ENCODE measurements around the gene UBAC2.

Gene UBAC2

DNA sequence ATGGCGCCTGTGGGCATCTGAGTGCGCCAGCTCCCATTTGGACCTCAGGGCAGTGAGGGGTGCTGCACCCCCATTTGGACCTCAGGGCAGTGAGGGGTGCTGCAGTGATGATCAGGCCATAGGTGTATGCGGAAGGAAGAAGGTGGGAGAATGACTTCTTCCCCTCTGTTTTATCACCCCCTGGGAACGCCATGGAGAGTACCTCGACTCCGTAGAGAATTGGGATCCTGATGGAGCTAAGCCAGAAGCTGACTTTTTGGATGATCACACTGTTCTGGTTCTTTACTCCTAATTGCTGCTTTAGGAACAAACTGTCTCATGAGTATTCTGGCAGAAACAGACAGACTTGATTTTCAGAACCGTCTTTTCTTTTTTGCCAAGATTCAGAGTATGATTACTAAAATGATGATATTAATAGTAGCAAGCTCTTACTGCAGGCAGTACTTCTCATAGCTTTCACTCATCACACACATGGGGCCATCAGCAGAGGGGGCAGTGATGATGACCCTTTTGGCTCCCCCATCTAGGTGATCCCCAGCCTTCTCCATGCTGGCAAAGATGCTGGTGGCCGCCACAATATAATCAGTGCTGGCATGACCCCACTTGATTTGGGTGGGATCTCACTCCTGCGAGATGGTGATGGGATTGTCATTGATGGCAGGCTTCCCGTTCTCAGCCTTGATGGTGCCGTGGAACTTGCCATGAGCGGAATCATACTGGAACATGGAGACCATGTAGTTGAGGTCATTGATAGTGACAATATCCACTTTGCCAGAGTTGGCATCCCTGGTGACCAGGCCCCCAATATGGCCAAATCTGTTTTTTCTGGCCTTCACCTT lies 10.3 kb upstream of the UBAC2 start:
- H3K9ac ChIP-seq (ENCODE audit: low read length) = no peak overlapping the region
- H3K4me3 ChIP-seq (ENCODE audit: low read length) = no peak overlapping the region

GRCh38 chr13:99191336-99191899 lies 9.2 kb upstream of the UBAC2 start:
- H3K27me3 ChIP-seq (replicated peaks; ENCODE audit: control insufficient read depth, insufficient read depth, low read length) = no peaks in the 10 kb centered on the region
- H3K4me3 ChIP-seq (ENCODE audit: low read length) = no peak overlapping the region
- no peaks in the 10 kb centered on the region for H3K36me3 ChIP-seq (ENCODE audit: control insufficient read depth, insufficient read depth, low read length, severe bottlenecking)
- no peak for DNase-seq (ENCODE audit: low read depth)
- H3K4me1 ChIP-seq (ENCODE audit: control insufficient read depth, insufficient read depth, low read length) = peaks cover 45% of the 10 kb centered on the region
- H3K9ac ChIP-seq (ENCODE audit: low read length) = no peak overlapping the region
- no peaks in the 10 kb centered on the region for H3K9me3 ChIP-seq (ENCODE audit: control insufficient read depth, low read length)

More for the DNA sequence above, 10.3 kb upstream of the UBAC2 start:
- H3K27me3 ChIP-seq (replicated peaks; ENCODE audit: control insufficient read depth, insufficient read depth, low read length) = no peaks in the 10 kb centered on the region
- DNase-seq (ENCODE audit: low read depth) = no peak
- H3K9me3 ChIP-seq (ENCODE audit: control insufficient read depth, low read length) = no peaks in the 10 kb centered on the region
- peaks cover 45% of the 10 kb centered on the region for H3K4me1 ChIP-seq (ENCODE audit: control insufficient read depth, insufficient read depth, low read length)
- no peaks in the 10 kb centered on the region for H3K36me3 ChIP-seq (ENCODE audit: control insufficient read depth, insufficient read depth, low read length, severe bottlenecking)

GRCh38 chr13:99191900-99192399 lies 8.7 kb upstream of the UBAC2 start:
- Histone ChIP-seq H3K27me3 (replicated peaks; ENCODE audit: control insufficient read depth, insufficient read depth, low read length) (no peaks in the 10 kb centered on the region), H3K36me3 (ENCODE audit: control insufficient read depth, insufficient read depth, low read length, severe bottlenecking) (no peaks in the 10 kb centered on the region), H3K9ac (ENCODE audit: low read length) (no peak overlapping the region), H3K4me1 (ENCODE audit: control insufficient read depth, insufficient read depth, low read length) (peaks cover 45% of the 10 kb centered on the region), H3K9me3 (ENCODE audit: control insufficient read depth, low read length) (no peaks in the 10 kb centered on the region), H3K4me3 (ENCODE audit: low read length) (no peak overlapping the region)
- peak; percentile 74 for DNase-seq (ENCODE audit: low read depth)

DNA sequence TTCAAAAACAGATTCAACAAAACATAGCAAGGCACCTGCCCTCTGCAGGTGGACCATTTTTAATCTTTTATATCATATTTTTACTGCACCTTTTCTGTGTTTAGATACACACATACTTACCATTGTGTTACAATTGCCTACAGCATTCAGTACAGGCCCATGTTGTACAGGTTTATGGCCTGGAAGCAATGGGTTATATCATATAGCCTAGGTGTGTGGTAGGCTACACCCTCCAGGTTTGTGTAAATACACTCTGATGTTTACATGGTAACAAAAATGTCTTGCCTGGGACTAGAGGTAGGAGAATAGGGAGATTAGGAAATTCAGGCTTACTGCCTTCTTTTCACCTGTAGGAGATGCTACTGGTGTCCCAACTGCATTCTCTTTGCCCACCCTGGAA lies 8.2 kb upstream of the UBAC2 start:
- H3K27me3 ChIP-seq (replicated peaks; ENCODE audit: control insufficient read depth, insufficient read depth, low read length) = no peaks in the 10 kb centered on the region
- H3K4me3 ChIP-seq (ENCODE audit: low read length) = no peak overlapping the region
- H3K36me3 ChIP-seq (ENCODE audit: control insufficient read depth, insufficient read depth, low read length, severe bottlenecking) = no peaks in the 10 kb centered on the region
- H3K9me3 ChIP-seq (ENCODE audit: control insufficient read depth, low read length) = no peaks in the 10 kb centered on the region
- H3K4me1 ChIP-seq (ENCODE audit: control insufficient read depth, insufficient read depth, low read length) = peaks cover 45% of the 10 kb centered on the region
- H3K9ac ChIP-seq (ENCODE audit: low read length) = no peak overlapping the region
- DNase-seq (ENCODE audit: low read depth) = no peak

DNA sequence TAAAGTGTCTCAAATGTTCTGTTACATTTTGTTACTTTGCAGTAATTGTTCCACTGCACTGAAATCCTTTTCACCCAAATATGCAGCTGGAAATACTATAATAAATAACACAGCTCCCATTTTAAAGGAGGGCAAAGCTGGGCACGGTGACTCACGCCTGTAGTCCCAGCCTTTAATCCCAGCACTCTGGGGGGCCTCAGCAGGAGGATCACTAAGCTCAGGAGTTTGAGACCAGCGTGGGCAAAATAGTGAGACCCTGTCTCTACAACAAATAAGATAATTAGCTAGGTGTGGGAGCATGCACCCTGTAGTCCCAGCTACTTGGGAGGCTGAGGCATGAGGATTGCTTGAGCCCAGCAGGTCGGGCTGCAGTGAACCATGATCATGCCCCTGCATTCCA lies 7.5 kb upstream of the UBAC2 start:
- Histone ChIP-seq H3K27me3 (replicated peaks; ENCODE audit: control insufficient read depth, insufficient read depth, low read length) (no peaks in the 10 kb centered on the region), H3K9ac (ENCODE audit: low read length) (no peak overlapping the region), H3K36me3 (ENCODE audit: control insufficient read depth, insufficient read depth, low read length, severe bottlenecking) (no peaks in the 10 kb centered on the region), H3K4me1 (ENCODE audit: control insufficient read depth, insufficient read depth, low read length) (peaks cover 45% of the 10 kb centered on the region), H3K9me3 (ENCODE audit: control insufficient read depth, low read length) (no peaks in the 10 kb centered on the region), H3K4me3 (ENCODE audit: low read length) (no peak overlapping the region)
- no peak for DNase-seq (ENCODE audit: low read depth)

- no peaks in the 10 kb centered on the region for H3K9me3 ChIP-seq (ENCODE audit: control insufficient read depth, low read length)
- no peak for DNase-seq (ENCODE audit: low read depth)
- no peaks in the 10 kb centered on the region for H3K27me3 ChIP-seq (replicated peaks; ENCODE audit: control insufficient read depth, insufficient read depth, low read length)
- H3K4me1 ChIP-seq (ENCODE audit: control insufficient read depth, insufficient read depth, low read length) = peaks cover 30% of the 10 kb centered on the region
- H3K9ac ChIP-seq (ENCODE audit: low read length) = no peak overlapping the region
- no peaks in the 10 kb centered on the region for H3K36me3 ChIP-seq (ENCODE audit: control insufficient read depth, insufficient read depth, low read length, severe bottlenecking)
- no peak overlapping the region for H3K4me3 ChIP-seq (ENCODE audit: low read length)
Observed at GRCh38 chr13:99196466-99197116, 4.1 kb upstream of the UBAC2 start.

DNA sequence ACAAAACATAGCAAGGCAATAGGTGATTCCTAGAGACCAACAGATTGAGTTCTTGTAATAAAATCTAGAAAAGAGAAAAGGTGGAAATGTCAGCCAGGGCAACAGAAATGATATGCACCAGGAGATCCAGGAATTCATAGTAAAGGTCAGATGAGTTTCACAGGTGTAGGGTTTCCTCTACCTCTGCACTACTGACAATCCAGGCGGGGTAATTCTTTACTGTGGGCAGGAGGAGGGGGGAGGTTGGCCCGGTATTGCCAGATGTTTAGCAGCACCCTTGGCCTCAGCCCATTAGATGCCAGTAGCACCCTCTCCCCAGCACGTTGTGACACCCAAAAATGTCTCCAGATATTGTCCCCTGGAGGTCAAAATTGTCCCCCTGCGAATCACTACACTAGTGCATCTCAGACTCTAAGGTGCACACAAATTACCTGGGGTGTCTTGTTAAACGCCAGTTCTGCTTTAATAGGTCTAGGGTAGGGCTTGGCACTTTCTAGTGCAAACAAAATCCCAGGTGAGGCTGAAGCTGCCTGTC lies 3.5 kb upstream of the UBAC2 start:
- Histone ChIP-seq H3K9me3 (ENCODE audit: control insufficient read depth, low read length) (no peaks in the 10 kb centered on the region), H3K36me3 (ENCODE audit: control insufficient read depth, insufficient read depth, low read length, severe bottlenecking) (no peaks in the 10 kb centered on the region), H3K9ac (ENCODE audit: low read length) (no peak overlapping the region), H3K4me1 (ENCODE audit: control insufficient read depth, insufficient read depth, low read length) (peaks cover 28% of the 10 kb centered on the region), H3K4me3 (ENCODE audit: low read length) (no peak overlapping the region), H3K27me3 (replicated peaks; ENCODE audit: control insufficient read depth, insufficient read depth, low read length) (no peaks in the 10 kb centered on the region)
- DNase-seq (ENCODE audit: low read depth) = no peak

- Histone ChIP-seq H3K27me3 (replicated peaks; ENCODE audit: control insufficient read depth, insufficient read depth, low read length) (no peaks in the 10 kb centered on the region), H3K9me3 (ENCODE audit: control insufficient read depth, low read length) (no peaks in the 10 kb centered on the region), H3K4me3 (ENCODE audit: low read length) (peak overlapping the region; percentile 99), H3K9ac (ENCODE audit: low read length) (peak overlapping the region; percentile 98), H3K36me3 (ENCODE audit: control insufficient read depth, insufficient read depth, low read length, severe bottlenecking) (no peaks in the 10 kb centered on the region), H3K4me1 (ENCODE audit: control insufficient read depth, insufficient read depth, low read length) (peaks cover 33% of the 10 kb centered on the region)
- peak; percentile 58 for DNase-seq (ENCODE audit: low read depth)
Observed at GRCh38 chr13:99199541-99200431, 868 bp upstream of the UBAC2 start.

DNA sequence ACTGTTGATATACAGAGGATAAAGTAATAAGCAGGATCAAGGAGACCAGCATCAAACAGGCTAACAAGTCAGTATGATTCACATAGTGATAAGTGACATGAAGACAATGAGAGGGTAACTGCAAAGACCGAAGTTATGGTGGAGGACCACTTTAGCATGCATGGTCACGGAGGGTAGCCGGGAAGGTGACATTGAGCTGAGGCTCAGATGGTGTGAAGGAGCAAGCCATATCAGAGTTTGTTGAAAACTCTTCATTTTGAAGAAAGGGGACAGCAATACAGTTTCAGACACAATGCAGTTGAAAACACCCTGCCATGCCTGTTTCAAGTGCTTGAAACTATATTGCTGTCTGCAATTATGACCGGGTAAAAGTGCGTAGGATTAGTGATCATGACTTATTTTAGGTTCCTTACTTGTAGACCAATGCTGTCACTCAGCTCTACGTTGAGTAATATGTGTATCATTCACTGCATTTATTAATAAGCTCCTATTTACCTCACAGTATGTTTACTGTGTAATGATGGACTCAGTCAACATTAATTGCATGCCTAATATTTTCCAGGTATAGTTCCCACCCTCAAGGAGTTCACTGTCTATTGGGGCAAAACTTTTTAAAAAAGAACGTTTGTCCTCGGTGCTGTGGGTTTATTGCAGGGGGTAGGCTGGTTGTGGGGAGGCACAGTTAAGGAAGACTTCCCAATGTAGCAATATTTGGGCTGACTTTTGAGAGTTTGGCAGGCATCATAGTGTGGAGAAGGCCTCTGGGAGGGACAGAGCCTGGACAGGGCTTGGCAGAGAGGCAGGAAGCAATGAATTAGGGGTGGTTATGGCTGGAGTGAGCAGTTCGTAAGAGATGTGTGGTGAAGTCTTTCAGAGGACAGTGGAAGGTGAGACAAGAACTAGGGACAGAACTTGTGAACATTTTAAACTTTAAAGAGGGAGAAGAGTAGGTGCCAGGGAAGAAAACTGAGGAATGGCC lies 3.2 kb downstream of the UBAC2 start:
- Histone ChIP-seq H3K9me3 (ENCODE audit: control insufficient read depth, low read length) (no peaks in the 10 kb centered on the region), H3K4me3 (ENCODE audit: low read length) (no peak overlapping the region), H3K4me1 (ENCODE audit: control insufficient read depth, insufficient read depth, low read length) (peaks cover 33% of the 10 kb centered on the region), H3K36me3 (ENCODE audit: control insufficient read depth, insufficient read depth, low read length, severe bottlenecking) (peaks cover 9% of the 10 kb centered on the region), H3K9ac (ENCODE audit: low read length) (no peak overlapping the region), H3K27me3 (replicated peaks; ENCODE audit: control insufficient read depth, insufficient read depth, low read length) (no peaks in the 10 kb centered on the region)
- DNase-seq (ENCODE audit: low read depth) = no peak

Measured in adipocyte (in vitro differentiated cells).